Endodermal cell (in vitro differentiated cells): Measurements from ENCODE around the gene CACNA1E. TPM values are rescaled to one million over a fixed set of nuclear protein-coding genes. Genes with fewer than 3 reads are reported as not detected.

Source experiments
- DNase-seq: peaks from one replicate; pipeline ENCODE4 v3.0.0-alpha.2; 2017
- H3K27ac ChIP-seq: 2 replicates; pipeline ENCODE4 v1.5.1; 2013; ENCODE audit warnings: mild to moderate bottlenecking, low read depth, low read length, moderate library complexity
- H3K27me3 ChIP-seq: 2 replicates; pipeline ENCODE4 v1.6.1; 2013; ENCODE audit warnings: mild to moderate bottlenecking, low read length, moderate library complexity; ENCODE audit not compliant: insufficient read depth, control insufficient read depth, poor library complexity, severe bottlenecking
- H3K36me3 ChIP-seq: 2 replicates; pipeline ENCODE4 v1.7.0; 2013; ENCODE audit warnings: mild to moderate bottlenecking, low read length, moderate library complexity; ENCODE audit not compliant: control insufficient read depth, insufficient read depth
- H3K4me1 ChIP-seq: one replicate; pipeline ENCODE4 v1.7.0; 2013; ENCODE audit warnings: low read length; ENCODE audit not compliant: control insufficient read depth, insufficient read depth
- H3K4me3 ChIP-seq: 2 replicates; pipeline ENCODE4 v1.5.1; 2013; ENCODE audit warnings: mild to moderate bottlenecking, low read length, moderate library complexity
- H3K9ac ChIP-seq: 2 replicates; pipeline ENCODE4 v1.6.1; 2013; ENCODE audit warnings: mild to moderate bottlenecking, low read length, moderate library complexity; ENCODE audit not compliant: poor library complexity, severe bottlenecking; ENCODE audit errors: extremely low read depth
- H3K9me3 ChIP-seq: 2 replicates; pipeline ENCODE4 v1.6.1; 2013; ENCODE audit warnings: mild to moderate bottlenecking, low read length, moderate library complexity; ENCODE audit not compliant: control insufficient read depth
- H3K27ac Mint-ChIP-seq: 2 replicates; pipeline ENCODE4 v1.8.0; 2020; ENCODE audit warnings: mixed read lengths
- H3K27me3 Mint-ChIP-seq: 2 replicates; pipeline ENCODE4 v1.8.0; 2021; ENCODE audit warnings: mild to moderate bottlenecking, mixed read lengths; ENCODE audit not compliant: insufficient read depth
- H3K36me3 Mint-ChIP-seq: 2 replicates; pipeline ENCODE4 v1.8.0; 2020; ENCODE audit warnings: low read depth, mixed read lengths
- H3K4me1 Mint-ChIP-seq: 2 replicates; pipeline ENCODE4 v1.8.0; 2020; ENCODE audit warnings: mixed read lengths
- H3K4me3 Mint-ChIP-seq: 2 replicates; pipeline ENCODE4 v1.8.0; 2020; ENCODE audit warnings: mild to moderate bottlenecking, moderate library complexity, mixed read lengths
- H3K9me3 Mint-ChIP-seq: 2 replicates; pipeline ENCODE4 v1.8.0; 2020; ENCODE audit warnings: mild to moderate bottlenecking, mixed read lengths
- CTCF ChIP-seq: fragments of 200-600 bp; sonication (generic); conservative IDR thresholded peaks from 2 replicates; pipeline ENCODE4 v1.5.0; 2021; ENCODE audit warnings: antibody characterized with exemption, mild to moderate bottlenecking
- WGBS, 2 experiments: methylation state at CpG; one replicate each; pipeline versions ENCODE4 v1.1.5 to v1.1.7; 2013; ENCODE audit warnings: missing lambda C conversion rate in 2 of 2, mixed read lengths in 1 of 2; ENCODE audit not compliant: insufficient coverage in 1 of 2, insufficient read length in 1 of 2; 5-methylcytosine and 5-hydroxymethylcytosine counted together
- total RNA-seq, 2 donors: library from RNA; stranded (reverse); fragmentation: NEBNext Ultra II Directional in 1 of 2; extraction: Animal tissue kit (Norgen Biotek cat#: 25700) in 1 of 2; gene quantifications; 2 replicates in 1 of 2; 3 replicates in 1 of 2; pipeline ENCODE4 v1.2.1, GENCODE V29; 2021

The CACNA1E gene
- total RNA-seq, 2 donors from 2014 or later, result 4.7 to 5.8 TPM

DNA sequence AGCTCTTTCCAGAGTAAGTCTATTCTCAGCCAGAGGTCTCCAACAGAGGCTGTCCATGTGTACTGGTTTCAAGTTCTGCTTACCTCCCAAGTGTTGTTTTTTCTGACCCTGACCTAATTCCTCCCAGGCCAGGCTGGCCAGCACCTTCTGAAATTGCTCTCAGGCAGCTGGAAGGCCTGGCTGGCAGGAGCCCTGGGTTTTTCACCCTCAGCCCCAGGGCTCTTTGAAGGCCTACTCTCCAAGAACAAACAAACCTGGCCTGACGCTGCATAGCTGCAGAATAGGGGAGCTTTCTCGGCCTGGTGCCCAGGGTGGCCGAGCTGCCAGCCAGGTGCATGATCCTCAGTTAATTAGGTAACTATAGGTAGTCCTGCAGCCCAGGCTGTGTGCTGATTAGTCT lies 147.5 kb downstream of the CACNA1E start:
- 86% methylated on average over 3 of the region's 3 CpGs; no CpG with 5 or more reads in 1 of the 2 experiments for WGBS, 2 experiments
- Mint-ChIP-seq H3K4me3 (no peak overlapping the region), H3K4me1 (peaks cover 9% of the 10 kb centered on the region), H3K27ac (no peak overlapping the region), H3K36me3 (no peaks in the 10 kb centered on the region), H3K27me3 (peaks cover 84% of the 10 kb centered on the region), H3K9me3 (no peaks in the 10 kb centered on the region)
- Histone ChIP-seq H3K4me1 (no peaks in the 10 kb centered on the region), H3K27ac (no peak overlapping the region), H3K4me3 (no peak overlapping the region), H3K27me3 (peaks cover 99% of the 10 kb centered on the region), H3K9me3 (no peaks in the 10 kb centered on the region), H3K36me3 (no peaks in the 10 kb centered on the region), H3K9ac (no peak overlapping the region)
- DNase-seq, result no peak
- TF ChIP-seq CTCF, result no peak

- no peaks in the 10 kb centered on the region for H3K9me3 ChIP-seq
- no peaks in the 10 kb centered on the region for H3K36me3 Mint-ChIP-seq
- no peak overlapping the region for H3K9ac ChIP-seq
- H3K4me3 ChIP-seq, result no peak overlapping the region
- H3K27me3 Mint-ChIP-seq, result peaks cover 85% of the 10 kb centered on the region
- H3K36me3 ChIP-seq, result no peaks in the 10 kb centered on the region
- WGBS, 2 experiments, result 89 to 91% methylated on average over 1 of the region's 1 CpG
- H3K4me3 Mint-ChIP-seq, result no peak overlapping the region
- peak; percentile 39 for TF ChIP-seq CTCF
- H3K4me1 ChIP-seq, result no peaks in the 10 kb centered on the region
- H3K4me1 Mint-ChIP-seq, result peaks cover 17% of the 10 kb centered on the region
- no peaks in the 10 kb centered on the region for H3K9me3 Mint-ChIP-seq
- H3K27ac ChIP-seq, result no peak overlapping the region
- DNase-seq, result no peak
- H3K27ac Mint-ChIP-seq, result no peak overlapping the region
- peaks cover 96% of the 10 kb centered on the region for H3K27me3 ChIP-seq
These were observed 149.2 kb downstream of the CACNA1E start for GRCh38 chr1:181632492-181632891.

GRCh38 chr1:181632960-181633359 lies 149.6 kb downstream of the CACNA1E start:
- Histone ChIP-seq H3K36me3 (no peaks in the 10 kb centered on the region), H3K27ac (no peak overlapping the region), H3K4me3 (no peak overlapping the region), H3K27me3 (peaks cover 96% of the 10 kb centered on the region), H3K9ac (no peak overlapping the region), H3K4me1 (no peaks in the 10 kb centered on the region), H3K9me3 (no peaks in the 10 kb centered on the region)
- no peak overlapping the region for H3K27ac Mint-ChIP-seq
- peaks cover 21% of the 10 kb centered on the region for H3K4me1 Mint-ChIP-seq
- no peak for TF ChIP-seq CTCF
- no peaks in the 10 kb centered on the region for H3K36me3 Mint-ChIP-seq
- H3K4me3 Mint-ChIP-seq, result no peak overlapping the region
- 93 to 100% methylated on average over 4 to 6 of the region's 6 CpGs for WGBS, 2 experiments
- H3K9me3 Mint-ChIP-seq, result no peaks in the 10 kb centered on the region
- H3K27me3 Mint-ChIP-seq, result peaks cover 86% of the 10 kb centered on the region
- DNase-seq, result no peak
